GM12864 (cell line): ENCODE measurements around the gene POLR1G.

Experiments
- DNase-seq: peaks from one replicate; pipeline ENCODE4 v3.0.0-alpha.2; 2011; ENCODE audit warnings: low read depth
- H3K4me3 ChIP-seq: 2 replicates; pipeline ENCODE4 v1.5.1; 2011; ENCODE audit warnings: mild to moderate bottlenecking, low read depth, low read length, control low read depth
- TF ChIP-seq, protein P1 (sequence below): IDR thresholded peaks from 2 replicates; pipeline ENCODE4 v1.5.1; 2011; ENCODE audit warnings: low read depth, mild to moderate bottlenecking, moderate library complexity, low read length, control low read depth, inconsistent platforms; ENCODE audit errors: missing control alignments

Gene POLR1G, protein sequence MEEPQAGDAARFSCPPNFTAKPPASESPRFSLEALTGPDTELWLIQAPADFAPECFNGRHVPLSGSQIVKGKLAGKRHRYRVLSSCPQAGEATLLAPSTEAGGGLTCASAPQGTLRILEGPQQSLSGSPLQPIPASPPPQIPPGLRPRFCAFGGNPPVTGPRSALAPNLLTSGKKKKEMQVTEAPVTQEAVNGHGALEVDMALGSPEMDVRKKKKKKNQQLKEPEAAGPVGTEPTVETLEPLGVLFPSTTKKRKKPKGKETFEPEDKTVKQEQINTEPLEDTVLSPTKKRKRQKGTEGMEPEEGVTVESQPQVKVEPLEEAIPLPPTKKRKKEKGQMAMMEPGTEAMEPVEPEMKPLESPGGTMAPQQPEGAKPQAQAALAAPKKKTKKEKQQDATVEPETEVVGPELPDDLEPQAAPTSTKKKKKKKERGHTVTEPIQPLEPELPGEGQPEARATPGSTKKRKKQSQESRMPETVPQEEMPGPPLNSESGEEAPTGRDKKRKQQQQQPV

DNA sequence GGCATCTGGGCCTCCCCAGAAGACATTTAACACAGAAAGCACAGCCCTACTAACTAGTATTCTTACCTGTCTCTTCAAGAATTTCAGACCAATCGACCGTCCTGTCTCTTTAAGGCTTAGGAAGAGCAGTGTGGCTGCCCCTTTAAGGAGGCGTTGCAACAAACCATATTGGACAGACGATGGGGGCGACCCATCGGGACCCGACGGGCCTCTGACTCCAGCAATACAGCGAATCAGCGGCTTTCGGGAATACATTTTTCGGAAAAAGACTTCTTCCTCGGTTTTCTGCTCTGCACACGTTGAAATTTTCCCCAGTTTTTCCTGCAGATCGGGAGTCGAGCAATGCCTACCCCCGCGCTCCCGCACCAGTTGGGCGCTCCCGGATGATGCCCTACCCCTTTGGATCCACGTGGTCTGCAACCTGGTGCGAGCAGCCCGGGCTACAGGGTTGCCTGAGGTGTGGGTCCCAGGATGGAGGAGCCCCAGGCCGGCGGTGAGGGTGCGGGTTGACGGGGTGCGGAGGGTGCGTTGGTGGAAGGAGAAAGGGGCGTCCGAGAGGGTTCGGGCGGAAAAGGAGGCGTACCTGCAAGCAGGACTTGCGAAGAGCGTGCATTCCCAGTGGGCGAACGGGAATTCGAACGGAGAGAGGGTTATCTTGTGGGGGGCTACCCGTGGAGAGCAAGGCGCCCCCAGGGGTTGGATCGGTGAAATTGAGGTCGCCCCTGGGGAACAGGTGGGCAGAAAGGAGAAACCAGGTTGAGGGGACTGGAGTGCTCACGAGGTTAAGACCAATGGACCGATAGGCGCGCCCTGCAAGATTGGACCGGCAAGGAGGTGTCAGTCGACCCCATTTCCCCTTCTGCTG, at the start of gene POLR1G:
Gene POLR1G, plus strand, starts transcription at position 419 of the 865 bp plus-strand sequence. Its CDS starts 53 bp downstream, at position 472.
- peak; percentile 69 for DNase-seq
- H3K4me3 ChIP-seq = peak within 1 kb of the TSS; percentile 76
- TF ChIP-seq, protein P1, sequence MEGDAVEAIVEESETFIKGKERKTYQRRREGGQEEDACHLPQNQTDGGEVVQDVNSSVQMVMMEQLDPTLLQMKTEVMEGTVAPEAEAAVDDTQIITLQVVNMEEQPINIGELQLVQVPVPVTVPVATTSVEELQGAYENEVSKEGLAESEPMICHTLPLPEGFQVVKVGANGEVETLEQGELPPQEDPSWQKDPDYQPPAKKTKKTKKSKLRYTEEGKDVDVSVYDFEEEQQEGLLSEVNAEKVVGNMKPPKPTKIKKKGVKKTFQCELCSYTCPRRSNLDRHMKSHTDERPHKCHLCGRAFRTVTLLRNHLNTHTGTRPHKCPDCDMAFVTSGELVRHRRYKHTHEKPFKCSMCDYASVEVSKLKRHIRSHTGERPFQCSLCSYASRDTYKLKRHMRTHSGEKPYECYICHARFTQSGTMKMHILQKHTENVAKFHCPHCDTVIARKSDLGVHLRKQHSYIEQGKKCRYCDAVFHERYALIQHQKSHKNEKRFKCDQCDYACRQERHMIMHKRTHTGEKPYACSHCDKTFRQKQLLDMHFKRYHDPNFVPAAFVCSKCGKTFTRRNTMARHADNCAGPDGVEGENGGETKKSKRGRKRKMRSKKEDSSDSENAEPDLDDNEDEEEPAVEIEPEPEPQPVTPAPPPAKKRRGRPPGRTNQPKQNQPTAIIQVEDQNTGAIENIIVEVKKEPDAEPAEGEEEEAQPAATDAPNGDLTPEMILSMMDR = no peak

DNA sequence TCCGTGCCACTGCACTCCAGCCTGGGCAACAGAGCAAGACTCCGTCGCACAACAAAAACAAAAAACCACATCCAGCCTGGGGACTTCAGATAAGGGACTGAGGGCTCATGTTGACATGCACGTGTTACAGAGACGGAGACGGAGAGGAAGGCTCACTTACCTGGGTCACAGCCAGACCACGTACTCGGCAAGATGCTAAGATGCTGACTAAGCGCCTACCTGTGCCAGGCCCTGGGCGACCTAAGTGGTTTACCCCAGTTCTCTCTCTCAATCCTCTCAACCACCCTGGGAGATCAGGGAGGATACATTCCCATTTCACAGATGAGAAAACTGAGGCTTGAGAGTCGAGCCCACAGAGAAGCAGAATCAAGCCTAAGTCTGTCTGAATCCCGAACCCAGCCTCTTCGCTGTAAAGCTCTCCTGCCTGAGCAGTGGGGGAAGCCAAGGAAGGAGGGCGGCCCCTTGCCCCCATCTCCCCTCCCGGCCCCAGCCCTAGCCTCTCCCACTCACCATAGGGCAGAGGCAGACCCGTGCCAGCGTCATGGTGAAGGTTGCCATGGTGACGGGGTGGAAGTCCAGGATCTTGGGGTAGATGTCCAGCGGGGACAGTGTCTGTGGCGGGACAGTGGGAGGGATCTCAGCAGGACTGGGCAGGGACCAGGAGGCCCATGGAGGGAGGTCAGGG, 49.5 kb upstream of the POLR1G start:
- TF ChIP-seq, protein P1 = no peak
- no peak overlapping the region for H3K4me3 ChIP-seq
- DNase-seq = no peak

DNA sequence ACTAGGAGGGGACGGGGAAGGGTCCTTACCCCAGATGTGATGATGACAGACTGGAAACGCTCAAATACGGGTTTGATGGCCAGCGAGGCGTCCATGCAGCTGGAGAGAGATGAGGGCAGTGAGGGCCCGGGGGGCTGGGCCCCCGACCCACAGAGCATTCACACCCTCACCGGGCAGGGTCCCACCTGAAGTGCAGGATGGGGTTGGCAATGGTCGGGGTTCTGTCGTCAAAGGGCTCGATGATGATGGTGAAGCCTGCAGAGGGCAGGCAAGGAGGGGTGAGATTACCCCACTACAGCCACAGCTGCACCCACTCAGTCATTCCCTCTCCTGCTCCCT, 49.0 kb upstream of the POLR1G start:
- no peak for DNase-seq
- TF ChIP-seq, protein P1 = no peak
- H3K4me3 ChIP-seq = no peak overlapping the region

DNA sequence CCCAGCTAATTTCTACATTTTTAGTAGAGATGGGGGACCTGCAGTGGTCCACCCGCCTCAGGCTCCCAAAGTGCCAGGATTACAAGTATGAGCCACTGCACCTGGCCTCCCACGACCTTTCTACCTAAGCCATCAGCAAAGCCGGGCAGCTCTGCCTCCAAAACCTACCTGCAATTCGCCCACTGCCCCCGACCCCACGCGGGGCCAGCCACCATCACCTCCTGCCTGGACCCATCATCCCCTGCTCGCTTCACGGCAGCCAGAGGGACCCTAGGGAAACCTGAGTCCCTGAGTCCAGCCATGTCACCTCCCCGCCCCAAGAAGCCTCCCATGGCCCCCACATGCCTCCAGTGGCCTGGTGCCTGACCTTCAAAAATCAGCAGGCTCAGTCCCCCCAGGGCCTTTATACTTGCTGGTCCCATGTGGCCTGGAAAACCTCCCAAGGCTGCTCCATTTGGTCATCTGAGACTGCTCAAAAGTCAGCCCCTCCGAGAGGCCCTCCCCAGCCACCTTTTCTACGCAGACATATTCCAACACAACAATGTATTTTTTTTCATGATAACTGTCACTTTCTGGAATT, 48.1 kb upstream of the POLR1G start:
- TF ChIP-seq, protein P1 = no peak
- H3K4me3 ChIP-seq = no peak overlapping the region
- no peak for DNase-seq

DNA sequence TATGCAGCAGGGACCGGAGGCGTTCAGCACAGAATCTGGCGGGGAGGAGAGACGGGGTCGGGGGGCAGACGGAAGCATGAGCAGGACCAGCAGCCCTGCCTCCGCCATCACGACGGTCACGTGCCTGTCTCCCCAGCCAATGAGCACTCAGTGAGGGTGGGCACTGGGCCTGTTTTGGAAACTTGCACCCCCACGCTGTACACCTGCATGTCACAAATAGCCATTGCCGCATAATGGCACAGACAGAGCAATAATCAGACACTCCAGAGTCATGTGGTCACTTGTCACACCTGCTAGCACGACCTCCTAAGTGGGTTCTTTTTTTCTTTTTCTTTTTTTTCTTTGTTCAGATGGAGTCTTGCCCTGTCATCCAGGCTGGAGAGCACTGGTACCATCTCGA, 44.8 kb upstream of the POLR1G start:
- TF ChIP-seq, protein P1 = no peak
- H3K4me3 ChIP-seq = no peak overlapping the region
- DNase-seq = no peak

DNA sequence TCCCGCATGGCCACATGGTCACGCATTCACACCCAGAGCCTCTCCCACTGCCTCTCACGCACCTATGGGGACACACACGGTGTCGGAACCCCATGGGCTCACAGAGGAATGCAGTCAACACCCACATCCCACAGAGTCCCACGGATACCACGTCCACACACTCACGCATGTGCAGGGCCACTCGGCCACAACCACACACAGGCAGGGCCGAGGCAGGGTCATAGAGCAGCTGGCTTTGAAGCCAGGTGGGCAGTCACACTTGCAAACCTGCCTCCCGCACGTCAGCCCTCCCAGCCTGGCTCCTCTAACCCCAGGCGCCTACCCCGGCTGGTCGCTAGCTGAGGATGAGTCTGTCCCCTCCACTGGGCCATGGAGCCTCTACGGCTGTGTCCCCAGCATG, 44.2 kb upstream of the POLR1G start:
- no peak for DNase-seq
- TF ChIP-seq, protein P1 = no peak
- no peak overlapping the region for H3K4me3 ChIP-seq
